HG03280 (cell line): ENCODE measurements around the gene XXYLT1.
A peak's percentile ranks its signal among the peaks of the same experiment; 100 is the strongest.

Experiments used
- ATAC-seq: cut with Tn5 transposase; IDR thresholded peaks from one replicate; pipeline ENCODE4 v1.9.1; 2021; ENCODE audit warnings: mild to moderate bottlenecking, moderate library complexity; ENCODE audit not compliant: unreplicated experiment

XXYLT1 gene

DNA sequence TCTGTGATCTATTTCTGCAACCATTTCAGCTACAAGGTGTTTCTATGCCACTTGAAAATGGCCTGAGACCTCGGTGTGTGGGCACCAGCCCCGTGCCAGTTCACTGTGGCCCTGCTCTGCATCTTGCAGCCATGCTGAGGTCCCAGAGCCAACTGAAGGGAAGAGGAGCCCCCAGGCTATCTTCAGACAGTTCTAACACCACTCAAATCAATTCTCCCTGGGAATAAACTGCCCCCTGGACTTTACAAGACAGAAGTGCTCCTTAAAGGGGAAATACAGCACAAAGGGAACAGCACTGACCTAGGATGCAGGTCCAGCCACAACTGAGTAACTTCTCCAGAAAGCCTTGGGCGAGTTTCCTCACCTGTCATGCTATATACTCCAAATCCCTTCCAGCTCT lies 3.9 kb downstream of the XXYLT1 start:
- ATAC-seq, result no peak

DNA sequence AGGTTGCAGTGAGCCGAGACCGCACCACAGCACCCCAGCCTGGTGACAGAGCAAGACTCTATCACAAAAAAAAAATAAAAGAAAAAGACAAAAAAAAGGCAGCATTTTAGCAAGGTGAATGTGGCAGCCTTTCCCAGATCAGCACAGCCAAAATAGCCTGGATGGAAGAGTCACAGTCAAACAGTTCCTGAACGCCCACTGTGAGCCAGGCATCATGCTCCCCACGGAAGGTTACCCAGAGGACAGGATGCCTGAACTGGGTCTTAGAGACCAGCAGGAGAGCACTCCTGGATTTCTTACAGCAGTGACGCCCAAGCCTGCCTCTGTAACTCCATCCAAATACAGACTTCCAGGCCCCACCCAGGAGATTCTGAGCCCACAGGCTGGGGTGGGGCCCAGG lies 4.5 kb downstream of the XXYLT1 start:
- ATAC-seq, result no peak

DNA sequence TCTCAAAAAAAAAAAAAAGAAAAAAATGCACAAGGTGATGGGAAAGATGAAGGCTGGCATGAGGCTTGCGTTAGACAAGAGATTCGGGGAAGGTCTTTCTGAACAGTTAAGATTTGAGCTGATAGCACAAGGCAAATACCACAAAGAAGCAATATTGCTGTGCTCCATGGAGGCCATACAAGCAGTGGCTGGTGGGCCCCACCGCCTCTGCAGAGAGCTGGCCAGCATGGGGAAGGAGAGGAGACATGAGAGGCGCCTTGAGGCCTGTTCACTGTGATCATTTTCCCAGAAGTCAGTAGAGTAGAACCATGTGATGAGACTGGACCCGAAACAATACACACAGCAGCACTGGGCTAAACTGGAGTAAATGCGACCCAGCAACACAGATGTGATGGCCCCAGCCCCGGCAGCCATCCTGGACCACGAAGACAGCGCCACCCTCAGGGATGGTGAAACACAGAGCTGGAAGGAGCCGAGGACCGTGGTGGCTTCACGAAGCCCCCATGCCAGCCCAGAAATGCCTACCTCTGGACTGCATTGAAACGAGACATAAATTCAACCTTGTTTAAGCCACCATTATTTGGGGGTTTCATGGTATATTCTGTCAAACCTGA lies 5.5 kb downstream of the XXYLT1 start:
- ATAC-seq, result no peak

DNA sequence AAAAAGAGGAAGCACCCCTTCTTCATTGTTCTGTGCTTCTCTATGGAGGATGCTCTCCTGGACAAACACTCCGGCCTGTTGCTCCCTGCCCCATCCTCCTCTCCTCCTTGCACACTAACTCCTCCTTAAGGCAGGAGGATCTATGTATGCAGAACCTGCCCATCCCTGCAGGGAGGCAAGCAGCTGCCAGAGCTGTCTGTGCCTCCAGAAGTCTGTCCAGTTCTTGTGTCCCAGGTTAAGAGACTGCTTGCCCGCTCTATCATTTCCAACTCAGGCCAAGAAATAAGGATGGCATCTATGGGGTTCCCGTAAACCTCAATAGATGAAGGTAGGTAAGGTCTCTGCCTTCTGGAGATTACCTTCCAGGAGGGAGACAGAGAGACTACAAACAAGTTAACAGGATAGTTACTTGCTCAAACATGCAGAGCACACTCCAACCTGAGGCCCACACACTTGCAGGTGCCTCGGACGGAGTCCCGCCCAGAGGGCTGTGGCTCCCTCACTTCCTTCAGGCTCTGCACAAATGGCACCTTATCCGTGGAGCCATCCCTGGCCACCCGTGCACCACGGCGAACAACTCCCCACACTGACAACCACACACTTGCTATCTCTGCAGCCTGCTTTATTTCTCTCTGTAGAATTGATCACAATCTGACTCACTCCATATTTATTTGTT lies 6.9 kb downstream of the XXYLT1 start:
- ATAC-seq, result no peak

DNA sequence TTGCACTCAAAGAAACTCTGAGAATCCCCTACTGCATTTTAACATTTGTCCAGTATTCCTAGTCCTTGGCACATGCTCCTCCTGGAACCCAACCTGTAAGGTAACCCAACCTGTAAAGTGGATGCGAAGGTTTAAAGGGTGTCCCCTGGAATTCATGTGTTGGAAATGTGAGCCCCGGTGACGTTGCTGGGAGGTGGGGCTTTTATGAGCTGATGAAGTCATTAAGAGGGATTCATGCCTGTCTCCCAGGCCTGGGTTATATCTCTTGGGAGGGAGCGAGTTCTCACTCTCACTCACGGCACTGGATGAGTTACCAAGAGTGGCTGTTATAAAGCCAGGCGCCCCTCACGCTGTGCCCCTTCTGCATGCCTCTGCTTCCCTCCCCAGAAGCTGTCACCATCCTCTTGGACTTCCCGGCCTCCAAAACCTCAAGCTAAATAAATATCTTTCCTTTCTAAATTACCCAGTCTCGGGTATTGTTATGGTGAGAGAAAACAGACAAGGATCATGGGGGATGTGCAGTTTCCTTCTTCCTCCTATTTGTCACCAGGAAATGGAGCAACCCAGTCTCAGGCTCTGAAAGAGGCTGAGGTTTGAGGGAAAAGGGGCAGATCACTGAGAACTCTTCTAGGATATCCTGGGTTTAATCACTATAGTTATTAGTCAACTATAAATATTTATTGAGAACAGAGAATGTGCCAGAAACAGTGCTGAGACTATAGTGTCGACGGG lies 7.6 kb downstream of the XXYLT1 start:
- no peak for ATAC-seq

DNA sequence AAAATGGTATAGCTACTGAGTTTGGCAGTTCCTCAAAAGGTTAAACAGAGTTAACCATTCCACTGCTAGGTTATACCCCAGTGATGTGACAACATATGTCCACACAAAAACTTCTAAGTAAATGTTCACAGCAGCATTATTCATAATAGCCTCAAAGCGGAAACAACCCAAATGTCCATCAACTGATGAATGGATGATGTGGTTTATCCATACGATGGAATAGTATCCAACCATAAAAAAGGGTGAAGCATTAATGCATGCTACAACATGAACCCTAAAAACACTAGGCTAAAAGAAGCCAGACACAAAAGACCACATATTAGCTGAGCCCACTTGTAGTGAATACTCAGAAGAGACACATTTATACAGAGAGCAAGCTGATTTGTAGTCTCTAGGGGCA lies 9.0 kb downstream of the XXYLT1 start:
- ATAC-seq, result no peak

DNA sequence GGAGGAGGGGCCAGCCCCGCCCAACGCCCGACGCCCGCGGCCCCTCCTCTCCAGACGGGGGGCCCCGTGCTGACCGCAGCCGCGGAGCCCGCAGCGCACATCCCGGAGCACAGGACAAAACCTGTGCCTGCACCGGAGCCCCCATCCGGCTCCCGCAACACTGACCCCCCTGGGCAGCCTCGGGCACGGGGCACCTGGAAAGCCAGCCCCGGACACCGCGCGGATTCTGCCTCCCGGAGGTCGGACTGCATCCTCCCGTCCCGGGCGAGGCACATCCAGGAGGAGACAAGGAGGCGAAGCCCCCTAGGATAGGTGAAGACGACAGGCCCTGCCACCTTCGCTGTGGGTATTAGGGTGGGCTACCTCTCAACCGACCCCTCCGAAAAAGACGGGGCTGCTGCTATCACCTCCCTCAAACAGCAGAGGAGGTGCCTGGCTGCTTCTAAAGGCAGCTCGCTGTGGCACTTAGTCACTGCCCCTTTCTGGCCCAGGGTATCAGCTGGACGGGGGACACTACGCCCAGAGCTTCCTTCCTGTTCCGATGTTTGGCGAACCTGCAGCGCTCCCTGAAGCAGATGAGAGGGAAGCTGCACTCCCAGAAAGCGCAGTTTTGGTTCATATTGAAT lies 10.6 kb downstream of the XXYLT1 start:
- no peak for ATAC-seq

DNA sequence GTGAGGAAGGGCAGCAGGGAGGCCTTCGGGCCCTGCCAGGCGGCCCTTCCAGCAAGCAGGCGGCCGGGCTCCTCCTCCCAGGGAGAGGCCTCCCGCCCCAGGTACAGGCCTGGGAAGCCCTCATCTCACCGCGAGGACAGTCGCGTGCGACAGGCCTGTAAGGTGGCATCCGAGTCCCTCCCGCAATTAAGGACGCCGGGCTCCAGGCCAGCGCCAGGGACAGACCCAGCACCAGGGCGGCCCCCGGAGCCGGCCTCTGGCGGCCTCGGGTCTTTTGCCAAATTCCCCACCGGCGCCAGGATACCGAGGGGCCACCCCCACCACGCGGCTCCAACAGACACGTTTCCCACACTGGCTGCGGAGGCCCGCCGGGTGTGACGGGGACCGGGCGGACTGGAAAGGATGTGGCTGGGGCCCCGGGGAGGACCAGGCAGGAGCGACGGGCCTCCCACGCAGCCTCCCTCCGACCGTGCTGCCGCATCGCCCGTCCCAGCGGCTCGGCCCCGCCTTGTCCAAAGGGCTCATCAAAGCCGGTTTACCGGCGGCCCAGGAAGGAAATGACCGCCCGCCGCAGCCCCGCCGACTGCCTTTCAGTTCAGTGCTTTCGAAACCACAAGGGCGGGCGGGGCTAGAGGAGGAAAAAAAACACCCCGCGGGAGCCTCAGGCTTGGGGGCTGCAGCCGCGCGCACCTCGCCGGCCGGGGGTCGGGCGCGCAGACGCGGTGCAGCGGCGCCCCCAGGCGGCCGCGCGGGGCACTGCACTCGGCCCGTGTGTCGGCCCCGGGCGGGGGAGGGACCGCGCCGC lies 11.3 kb downstream of the XXYLT1 start:
- ATAC-seq, result peak; percentile 85

DNA sequence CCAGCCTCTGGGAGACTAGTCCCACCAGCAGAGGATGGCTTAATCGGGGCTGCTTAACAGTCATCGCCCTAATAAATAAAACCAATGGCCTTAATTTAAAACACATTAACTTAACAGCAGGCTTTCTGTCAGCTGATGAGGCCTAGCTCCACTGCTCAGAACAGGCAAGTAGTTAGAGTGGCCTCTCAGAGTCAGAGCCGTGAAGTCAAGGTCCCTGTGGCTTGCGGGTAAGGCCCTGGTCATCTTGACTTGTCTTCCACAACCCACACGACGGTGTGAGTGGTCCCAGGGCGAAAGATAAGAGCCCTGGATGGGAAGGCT lies 11.8 kb downstream of the XXYLT1 start:
- peak; percentile 3 for ATAC-seq

DNA sequence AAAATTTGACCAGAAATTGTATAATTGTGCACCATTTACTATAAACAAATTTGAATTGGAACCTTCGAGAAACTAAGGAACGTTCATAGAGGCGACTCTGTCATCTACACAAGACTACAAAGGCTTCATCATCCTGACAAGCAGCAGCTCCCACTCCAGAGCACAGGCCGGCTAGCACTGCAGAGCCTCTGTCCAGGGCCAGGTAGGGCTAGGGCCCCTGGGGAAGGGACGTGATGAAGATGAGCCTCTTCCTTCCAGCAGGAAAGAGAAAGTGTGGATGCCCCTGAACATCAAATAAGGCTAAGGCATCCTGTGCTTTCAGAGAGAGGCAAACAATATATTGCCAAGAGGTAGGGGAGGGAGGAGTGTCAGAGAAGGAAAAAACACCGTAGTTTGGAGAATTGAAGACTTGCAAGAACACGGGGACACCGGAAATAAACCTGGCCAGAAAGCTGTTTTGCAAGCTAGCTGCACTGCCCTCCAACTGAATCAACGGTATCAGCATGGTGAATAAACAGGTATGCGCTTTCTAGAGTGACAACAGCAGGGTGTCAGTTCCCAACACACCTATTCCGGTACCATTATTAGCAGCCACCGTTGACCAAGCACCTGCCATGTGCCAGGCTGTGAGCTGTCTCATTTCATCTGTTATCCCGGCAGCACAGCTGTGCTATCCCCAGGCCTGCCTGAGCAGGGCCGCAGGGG lies 12.4 kb downstream of the XXYLT1 start:
- no peak for ATAC-seq

DNA sequence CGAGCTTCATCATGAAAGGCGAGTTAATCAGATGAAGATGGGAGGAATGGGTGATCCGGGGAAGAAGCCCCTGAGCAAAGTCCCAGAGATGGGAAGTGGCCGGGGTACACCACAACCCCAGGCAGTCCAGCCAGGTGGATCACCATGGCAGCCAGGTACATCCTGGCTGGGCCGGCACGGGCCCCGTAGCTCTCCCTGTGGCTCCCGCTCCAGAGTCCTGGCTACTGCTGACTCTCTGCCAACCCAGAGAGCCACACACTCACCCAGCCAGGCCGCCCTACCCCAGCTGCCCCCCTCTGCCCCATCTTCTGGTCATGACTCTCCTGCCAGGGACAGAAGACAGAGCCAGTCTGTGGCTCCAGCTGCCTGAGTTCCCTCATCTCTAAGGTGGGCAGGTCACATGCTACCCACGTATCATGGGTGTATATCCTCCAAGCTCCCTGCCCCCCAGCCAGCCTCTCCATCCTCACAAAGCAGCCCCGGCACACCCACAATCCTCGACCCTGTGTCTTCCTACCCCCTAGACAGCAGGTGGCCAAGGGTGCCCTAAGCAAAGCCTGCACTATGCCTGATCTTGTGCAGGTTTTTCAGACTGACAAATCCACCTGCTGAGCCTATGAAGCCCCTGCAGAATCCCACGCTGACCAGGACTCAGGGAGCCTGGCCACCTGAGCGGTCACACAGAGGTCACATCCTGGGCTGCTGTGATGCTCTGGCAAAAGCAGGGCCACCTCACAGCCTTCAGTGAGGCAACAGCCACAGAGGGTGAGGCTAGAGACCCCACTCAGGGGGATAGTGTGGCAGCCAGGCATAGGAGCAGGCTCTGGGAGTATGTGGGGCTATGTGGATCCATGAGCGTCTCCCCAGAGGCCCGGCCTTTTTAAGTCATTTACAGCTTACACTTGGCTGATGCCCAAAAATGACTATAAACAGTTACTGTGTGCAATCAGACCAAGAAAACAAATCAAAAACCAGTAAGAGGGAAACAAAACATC lies 13.2 kb downstream of the XXYLT1 start:
- ATAC-seq, result no peak

DNA sequence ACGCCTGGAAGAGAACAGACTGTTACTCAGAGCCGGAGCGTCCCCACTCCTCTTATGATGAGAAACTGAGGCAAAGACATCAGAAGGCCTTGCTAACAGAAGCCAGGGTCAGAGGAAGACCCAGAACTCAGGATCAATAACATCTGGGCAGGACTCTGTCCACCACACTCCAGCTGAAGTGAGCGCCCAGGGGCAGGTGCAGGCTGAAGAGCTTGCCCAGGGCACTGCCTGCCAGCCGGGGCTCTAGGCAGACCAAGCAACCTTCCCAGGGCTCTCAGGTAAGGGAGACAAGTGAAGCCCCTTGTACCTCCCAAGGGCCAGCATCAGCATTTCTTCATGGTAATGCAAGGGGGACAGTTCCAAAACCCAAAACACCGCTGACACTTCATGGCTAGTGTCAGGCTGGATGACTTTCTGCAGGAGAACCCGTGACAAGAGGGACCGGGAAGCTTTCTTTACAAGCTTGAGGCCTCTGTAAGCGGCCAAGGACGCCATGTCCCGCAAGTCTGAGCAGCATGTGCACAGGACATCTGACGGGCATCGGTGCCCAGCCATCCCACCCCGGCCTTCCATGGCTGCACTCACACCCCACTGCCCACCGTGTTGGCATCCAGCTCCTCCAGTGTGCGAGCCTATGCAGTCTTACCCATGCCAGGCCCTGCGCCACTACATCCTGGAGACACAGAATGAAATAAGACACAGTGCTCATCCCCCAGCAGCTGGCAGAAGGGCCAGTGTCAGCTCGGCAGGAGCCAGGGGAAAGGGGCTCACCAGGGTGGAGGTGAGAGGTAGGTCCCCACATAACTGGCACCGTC lies 14.1 kb downstream of the XXYLT1 start:
- ATAC-seq, result no peak

DNA sequence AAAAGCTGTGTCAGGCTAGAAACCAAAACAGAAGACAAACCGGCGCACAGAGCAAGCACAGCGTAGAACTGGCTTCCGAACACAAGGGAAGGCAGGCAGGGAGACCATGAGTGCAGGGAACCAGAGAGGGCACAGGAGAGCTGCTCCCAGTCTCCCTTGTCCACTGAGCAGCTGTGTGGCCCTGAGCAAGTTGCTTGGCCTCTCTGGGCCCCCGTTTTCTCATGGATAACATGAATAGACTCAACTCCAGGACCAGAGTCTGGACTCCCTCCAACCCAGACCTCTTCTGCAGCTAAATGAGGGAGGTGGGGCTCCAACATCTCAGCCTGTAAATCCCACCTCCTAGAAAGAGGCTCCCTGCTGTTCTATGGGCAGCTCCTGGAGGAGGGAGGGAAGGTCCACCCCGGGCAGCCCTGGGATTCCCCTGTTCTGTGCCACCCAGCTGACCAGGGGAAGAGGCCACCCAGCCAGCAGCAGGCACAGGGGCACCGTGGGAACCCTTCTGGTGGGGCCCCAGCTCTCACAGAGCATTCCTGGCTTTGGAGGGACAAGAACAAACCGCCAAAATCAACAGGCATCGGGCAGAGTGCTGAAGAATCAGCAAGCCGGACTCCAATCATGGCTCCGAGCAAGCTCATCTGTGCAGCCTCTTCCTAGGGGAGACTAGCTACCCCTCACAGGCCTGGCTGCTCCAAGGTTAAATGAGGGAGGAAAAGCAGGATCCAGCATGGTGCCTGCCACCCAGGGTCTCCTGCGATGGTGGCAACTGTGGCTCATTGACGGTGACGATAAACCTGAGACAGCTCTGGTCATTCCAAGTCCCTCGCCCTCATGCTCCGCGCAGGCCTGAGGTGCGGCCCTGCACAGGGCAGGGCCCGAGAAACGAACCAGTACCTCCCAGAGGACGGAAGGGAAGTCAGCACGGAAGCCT lies 15.1 kb downstream of the XXYLT1 start:
- no peak for ATAC-seq

DNA sequence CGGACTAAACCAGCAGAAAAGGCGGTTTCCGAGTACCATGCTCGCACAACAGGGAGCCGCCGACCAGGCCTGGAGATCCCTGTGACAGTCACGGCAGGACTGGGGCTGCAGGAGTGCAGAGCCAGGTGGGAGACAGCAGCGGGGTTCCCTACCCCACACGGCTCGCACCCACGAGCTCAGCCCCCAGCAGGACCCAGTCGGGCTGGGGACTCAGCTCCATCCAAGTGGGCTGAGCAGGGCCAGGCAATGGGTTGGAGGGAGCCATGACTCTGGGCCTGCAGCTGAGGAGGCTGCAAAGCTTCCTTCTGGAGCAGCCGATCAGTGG lies 15.8 kb downstream of the XXYLT1 start:
- no peak for ATAC-seq

DNA sequence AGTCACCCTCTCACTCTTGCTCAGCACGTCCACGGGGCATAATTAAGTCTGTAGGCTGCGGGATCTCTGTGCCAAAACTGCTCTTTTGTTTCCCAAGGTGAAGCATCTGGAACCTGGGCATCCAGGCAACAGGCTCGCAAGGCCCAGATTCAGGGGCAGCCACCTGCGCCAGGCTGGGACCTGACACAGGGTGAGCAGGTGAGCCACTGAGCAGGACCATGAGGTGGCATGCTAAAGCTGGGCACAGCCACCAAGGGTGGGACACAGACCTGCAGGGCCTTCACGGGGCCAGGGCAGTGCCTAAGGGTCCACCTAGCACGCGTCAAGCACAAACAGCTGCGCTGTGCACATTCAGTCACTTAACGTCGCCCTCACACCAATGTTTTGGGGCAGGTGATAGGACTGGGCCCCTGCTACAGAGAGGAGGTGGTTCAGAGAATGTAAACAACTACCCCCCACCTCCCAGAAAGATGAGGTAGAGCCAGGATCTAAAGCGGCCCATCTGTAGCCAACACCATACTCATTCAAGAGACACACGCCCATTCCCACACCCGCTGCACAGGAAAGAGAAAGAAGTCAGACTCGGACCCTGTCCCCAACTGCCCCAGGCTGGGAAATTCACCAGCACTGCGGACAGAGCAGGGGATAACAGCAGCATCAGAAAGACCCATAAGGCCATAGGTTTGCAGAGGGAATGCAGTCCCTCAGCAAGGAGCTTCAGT lies 16.3 kb downstream of the XXYLT1 start:
- ATAC-seq, result no peak

DNA sequence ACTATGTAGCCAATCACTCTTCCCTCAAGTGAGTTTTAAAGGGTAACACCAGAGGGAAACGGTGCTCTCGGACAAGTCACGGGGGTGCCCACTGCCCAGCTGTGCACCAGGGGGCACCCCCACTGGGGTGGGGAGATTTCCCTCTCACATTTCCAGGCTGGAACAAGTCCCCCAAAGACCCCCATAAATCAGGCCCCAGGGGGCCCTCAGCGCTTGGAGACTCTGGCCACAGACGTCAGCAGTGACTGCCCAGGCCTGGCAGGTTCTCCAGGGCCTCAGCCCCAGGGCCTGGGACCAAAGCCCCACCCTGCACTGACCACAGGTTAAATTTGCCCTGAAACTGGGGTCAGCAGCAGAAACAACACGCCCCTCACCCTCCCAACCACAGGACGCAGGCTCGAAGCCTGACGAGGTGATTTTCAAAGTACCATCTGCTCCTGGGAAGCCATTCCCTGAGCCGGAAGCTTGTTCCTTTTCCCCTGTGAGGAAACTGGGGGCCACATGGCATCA lies 17.0 kb downstream of the XXYLT1 start:
- no peak for ATAC-seq
